Measurements from ENCODE around the gene SYT9.
A peak's percentile ranks its signal among the peaks of the same experiment; 100 is the strongest.

- peak; percentile 75 for TF ChIP-seq CTCF (IDR thresholded peaks at IDR 0.05)
- TF ChIP-seq EZH2 (IDR thresholded peaks at IDR 0.05; ENCODE audit: borderline replicate concordance, insufficient read depth, low read depth, low read length, poor library complexity, severe bottlenecking): no peak
Measured at GRCh38 chr11:7278314-7278917, 26.7 kb downstream of the SYT9 start.

Data from B cell (primary cell).